Nephron (organoid): Measurements from ENCODE around the gene PAX9.

Experiments used
- H3K27ac Mint-ChIP-seq, 3 experiments: 2 replicates each; pipeline ENCODE4 v1.8.0; 2020; ENCODE audit warnings: mixed read lengths in 3 of 3, mild to moderate bottlenecking in 2 of 3, moderate library complexity in 1 of 3
- H3K27me3 Mint-ChIP-seq: 2 replicates; pipeline ENCODE4 v1.8.0; 2021; ENCODE audit warnings: low read depth, mild to moderate bottlenecking, moderate library complexity, mixed read lengths
- H3K36me3 Mint-ChIP-seq: 2 replicates; pipeline ENCODE4 v1.8.0; 2020; ENCODE audit warnings: low read depth, mixed read lengths
- H3K4me1 Mint-ChIP-seq: 2 replicates; pipeline ENCODE4 v1.8.0; 2020; ENCODE audit warnings: mixed read lengths
- H3K4me3 Mint-ChIP-seq, 3 experiments: 2 replicates each; pipeline ENCODE4 v1.8.0; 2020; ENCODE audit warnings: mild to moderate bottlenecking in 3 of 3, mixed read lengths in 3 of 3, moderate library complexity in 2 of 3
- H3K9me3 Mint-ChIP-seq: 2 replicates; pipeline ENCODE4 v1.8.0; 2020; ENCODE audit warnings: mixed read lengths
- TF ChIP-seq, protein P1 (sequence below), 3 experiments: fragments of 200-600 bp; sonication (generic); IDR thresholded peaks; one replicate each; pipeline ENCODE4 v1.5.0; 2021; ENCODE audit warnings: antibody characterized with exemption in 3 of 3; ENCODE audit not compliant: unreplicated experiment in 3 of 3

PAX9 gene

DNA sequence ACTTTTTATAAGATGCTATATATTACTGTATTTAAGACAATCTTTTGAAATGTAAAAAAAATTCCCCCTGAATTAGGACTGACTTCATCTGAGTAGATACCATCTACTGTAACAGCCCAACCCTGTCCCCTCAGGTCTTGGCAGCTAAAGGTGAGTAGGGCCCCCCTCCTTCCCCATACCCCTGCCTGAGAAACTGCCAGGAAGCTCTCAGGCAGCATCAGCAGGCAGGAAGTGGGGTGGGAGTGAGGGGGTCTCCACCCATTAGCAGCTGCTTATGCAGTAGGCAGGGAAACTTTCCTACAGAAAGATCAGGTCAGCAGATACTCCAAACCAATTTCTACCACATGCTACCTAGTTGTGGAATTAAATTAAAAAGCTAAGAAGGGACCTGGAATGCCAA lies 62.5 kb downstream of the PAX9 start:
- Mint-ChIP-seq H3K9me3 (no peaks in the 10 kb centered on the region), H3K4me1 (peaks cover 5% of the 10 kb centered on the region), H3K27me3 (no peaks in the 10 kb centered on the region), H3K4me3 (no peak overlapping the region), H3K36me3 (no peaks in the 10 kb centered on the region), H3K27ac (no peak overlapping the region)
- TF ChIP-seq, protein P1, sequence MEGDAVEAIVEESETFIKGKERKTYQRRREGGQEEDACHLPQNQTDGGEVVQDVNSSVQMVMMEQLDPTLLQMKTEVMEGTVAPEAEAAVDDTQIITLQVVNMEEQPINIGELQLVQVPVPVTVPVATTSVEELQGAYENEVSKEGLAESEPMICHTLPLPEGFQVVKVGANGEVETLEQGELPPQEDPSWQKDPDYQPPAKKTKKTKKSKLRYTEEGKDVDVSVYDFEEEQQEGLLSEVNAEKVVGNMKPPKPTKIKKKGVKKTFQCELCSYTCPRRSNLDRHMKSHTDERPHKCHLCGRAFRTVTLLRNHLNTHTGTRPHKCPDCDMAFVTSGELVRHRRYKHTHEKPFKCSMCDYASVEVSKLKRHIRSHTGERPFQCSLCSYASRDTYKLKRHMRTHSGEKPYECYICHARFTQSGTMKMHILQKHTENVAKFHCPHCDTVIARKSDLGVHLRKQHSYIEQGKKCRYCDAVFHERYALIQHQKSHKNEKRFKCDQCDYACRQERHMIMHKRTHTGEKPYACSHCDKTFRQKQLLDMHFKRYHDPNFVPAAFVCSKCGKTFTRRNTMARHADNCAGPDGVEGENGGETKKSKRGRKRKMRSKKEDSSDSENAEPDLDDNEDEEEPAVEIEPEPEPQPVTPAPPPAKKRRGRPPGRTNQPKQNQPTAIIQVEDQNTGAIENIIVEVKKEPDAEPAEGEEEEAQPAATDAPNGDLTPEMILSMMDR (IDR thresholded peaks at IDR 0.05; ENCODE audit: unreplicated experiment in 3 of 3) = no peak

- Mint-ChIP-seq H3K27me3 (no peaks in the 10 kb centered on the region), H3K4me3 (no peak overlapping the region), H3K27ac (no peak overlapping the region), H3K9me3 (no peaks in the 10 kb centered on the region), H3K36me3 (no peaks in the 10 kb centered on the region), H3K4me1 (peaks cover 5% of the 10 kb centered on the region)
- TF ChIP-seq, protein P1 (IDR thresholded peaks at IDR 0.05; ENCODE audit: unreplicated experiment in 3 of 3) = no peak
These were observed 64.5 kb downstream of the PAX9 start for GRCh38 chr14:36726128-36726527.
